ENCODE measurements around the gene AUTS2. TPM values are rescaled to one million over a fixed set of nuclear protein-coding genes. Genes with fewer than 3 reads are reported as not detected.

AUTS2 gene
- total and polyA plus RNA-seq, 2 of the 8 experiments (the other 6 are each of a cell fraction or from before 2014, with no cell fraction given) = 25.9 to 101 TPM

- CTCF ChIA-PET (ENCODE audit: partially characterized antibody) = no interaction called here
- H4K20me1 ChIP-seq (replicated peaks in 1 of 2; ENCODE audit: control insufficient read depth in 1 of 2, insufficient read depth in 2 of 2, low read length in 2 of 2) = peaks cover 16 to 28% of the 10 kb centered on the region in 2 experiments
- TF ChIP-seq CREB1 (IDR thresholded peaks at IDR 0.05) (no peak), SIX5 (IDR thresholded peaks at IDR 0.05; ENCODE audit: low read depth, low read length) (no peak), SIRT6 (IDR thresholded peaks at IDR 0.05; ENCODE audit: low read length) (no peak), SIN3A (conservative IDR thresholded peaks at IDR 0.05 in 1 of 2, IDR thresholded peaks at IDR 0.05 in 1 of 2; ENCODE audit: low read depth in 1 of 2, low read length in 2 of 2) (no peak), SUZ12 (IDR thresholded peaks at IDR 0.05; ENCODE audit: low read length) (no peak), ASH2L (IDR thresholded peaks at IDR 0.05; ENCODE audit: low read length) (no peak)
Measured at GRCh38 chr7:70761711-70762328, 1163.5 kb downstream of the AUTS2 start.

More at GRCh38 chr7:70761711-70762328, 1163.5 kb downstream of the AUTS2 start:
- no peak overlapping the region for H3K27ac ChIP-seq (ENCODE audit: low read depth, low read length)
- no peak overlapping the region for H3K9ac ChIP-seq (replicated peaks in 1 of 4; ENCODE audit: extremely low read depth in 1 of 4, low read depth in 3 of 4, low read length in 3 of 4)
- no peak overlapping the region for H3K18ac ChIP-seq (ENCODE audit: extremely low read depth, low read length)
- WGBS, 2 experiments (ENCODE audit: extremely low coverage in 1 of 2, insufficient coverage in 1 of 2, insufficient read length in 1 of 2, insufficient replicate concordance in 2 of 2, low coverage in 1 of 2, low lambda C conversion rate in 2 of 2, missing lambda C conversion rate in 1 of 2) = 93% methylated on average over 4 of the region's 4 CpGs; no CpG with 5 or more reads in 1 of the 2 experiments
- H3K27me3 ChIP-seq (replicated peaks in 1 of 4; ENCODE audit: control insufficient read depth in 3 of 4, extremely low read depth in 1 of 4, insufficient read depth in 3 of 4, low read length in 3 of 4) = no peaks in the 10 kb centered on the region
- H2BK5ac ChIP-seq (ENCODE audit: low read depth, low read length) = no peak overlapping the region
- H3K14ac ChIP-seq (ENCODE audit: insufficient read length) = no peak overlapping the region
- H3K23ac ChIP-seq (ENCODE audit: insufficient read length) = no peak overlapping the region
- no peak overlapping the region for H3K4me2 ChIP-seq (ENCODE audit: insufficient read depth in 1 of 2, low read depth in 2 of 2, low read length in 2 of 2)
- no peak overlapping the region for H4K5ac ChIP-seq (ENCODE audit: insufficient read length, low read depth, low read length)
- no peak overlapping the region for H2BK15ac ChIP-seq (ENCODE audit: low read length)
- no peak overlapping the region for H2BK120ac ChIP-seq (replicated peaks; ENCODE audit: low read depth, low read length)
- H3K4me1 ChIP-seq (replicated peaks in 1 of 4; ENCODE audit: control insufficient read depth in 3 of 4, insufficient read depth in 4 of 4, low read length in 3 of 4) = peaks cover 0 to 8% (median 3%) of the 10 kb centered on the region in 4 experiments; a peak in 3 of 7 replicates
- no peak overlapping the region for H3K56ac ChIP-seq (replicated peaks; ENCODE audit: insufficient read length, low read depth, low read length)
- H3K4ac ChIP-seq (replicated peaks; ENCODE audit: insufficient read length, low read depth, low read length) = no peak overlapping the region
- DNase-seq (ENCODE audit: low read depth in 1 of 2, low spot score in 2 of 2) (no peak), FAIRE-seq (no peak)
- H3K9me3 ChIP-seq (ENCODE audit: insufficient read depth in 2 of 2, low read depth in 1 of 2, low read length in 1 of 2) = no peaks in the 10 kb centered on the region
- H2AFZ ChIP-seq (ENCODE audit: low read length) = no peak overlapping the region
- peaks cover 12% of the 10 kb centered on the region for H3K79me1 ChIP-seq (ENCODE audit: low read depth, low read length)
- H3K4me3 ChIP-seq (ENCODE audit: extremely low read depth in 1 of 4, insufficient read depth in 2 of 4, low read depth in 3 of 4, low read length in 4 of 4) = no peak overlapping the region
- H4K8ac ChIP-seq (ENCODE audit: extremely low read depth, insufficient read depth, low read length) = no peak overlapping the region
- no peak overlapping the region for H2AK5ac ChIP-seq (ENCODE audit: low read depth, low read length)
- POLR2A ChIA-PET (ENCODE audit: partially characterized antibody) = interaction anchor here (0.6 kb wide), 1 partner anchor 1915 kb away, joined by 3 read pairs; no protein-coding TSS in a partner anchor
- peaks cover 11 to 45% (median 25%) of the 10 kb centered on the region in 4 experiments for H3K36me3 ChIP-seq (ENCODE audit: control insufficient read depth in 2 of 4, insufficient read depth in 4 of 4, low read length in 3 of 4)
- H2BK20ac ChIP-seq (ENCODE audit: low read length) = no peak overlapping the region
- no peaks in the 10 kb centered on the region; the same call in 1 of the 2 replicates for H3K23me2 ChIP-seq (ENCODE audit: low read depth, low read length)
- peaks cover 16 to 70% of the 10 kb centered on the region in 2 experiments for H3K79me2 ChIP-seq (ENCODE audit: control insufficient read depth in 1 of 2, insufficient read depth in 2 of 2, low read length in 2 of 2)
- no peak overlapping the region for H4K91ac ChIP-seq (replicated peaks; ENCODE audit: insufficient read length, low read length)
- H2BK12ac ChIP-seq (ENCODE audit: low read depth, low read length) = no peak overlapping the region
